Measurements from ENCODE around the gene CELF4.
A peak's percentile ranks its signal among the peaks of the same experiment; 100 is the strongest.

The CELF4 gene

GRCh38 chr18:37565101-37565976, at the start of gene CELF4:
CELF4 (minus strand) TSS chr18:37565798.
- peak; percentile 28 for DNase-seq (ENCODE audit: low spot score)

GRCh38 chr18:37613253-37613565, 47.6 kb upstream of the CELF4 start:
- no peak for DNase-seq (ENCODE audit: low spot score)

- DNase-seq (ENCODE audit: low spot score): no peak
These were observed 47.1 kb upstream of the CELF4 start for GRCh38 chr18:37612524-37613252.

GRCh38 chr18:37611614-37612279, 46.1 kb upstream of the CELF4 start:
- no peak for DNase-seq (ENCODE audit: low spot score)

GRCh38 chr18:37608876-37609275, 43.3 kb upstream of the CELF4 start:
- no peak for DNase-seq (ENCODE audit: low spot score)

GRCh38 chr18:37607281-37607680, 41.7 kb upstream of the CELF4 start:
- DNase-seq (ENCODE audit: low spot score): no peak

GRCh38 chr18:37604032-37604431, 38.4 kb upstream of the CELF4 start:
- DNase-seq (ENCODE audit: low spot score): no peak

GRCh38 chr18:37598966-37599896, 33.6 kb upstream of the CELF4 start:
- DNase-seq (ENCODE audit: low spot score): no peak

- DNase-seq (ENCODE audit: low spot score): no peak
These were observed 32.8 kb upstream of the CELF4 start for GRCh38 chr18:37598396-37598795.

GRCh38 chr18:37590346-37590745, 24.7 kb upstream of the CELF4 start:
- no peak for DNase-seq (ENCODE audit: low spot score)

- DNase-seq (ENCODE audit: low spot score): no peak
These were observed 22.7 kb upstream of the CELF4 start for GRCh38 chr18:37588289-37588688.

- DNase-seq (ENCODE audit: low spot score): no peak
These were observed 21.1 kb upstream of the CELF4 start for GRCh38 chr18:37586656-37587225.

GRCh38 chr18:37584952-37585695, 19.5 kb upstream of the CELF4 start:
- DNase-seq (ENCODE audit: low spot score): no peak

GRCh38 chr18:37584217-37584616, 18.6 kb upstream of the CELF4 start:
- no peak for DNase-seq (ENCODE audit: low spot score)

GRCh38 chr18:37582261-37582660, 16.7 kb upstream of the CELF4 start:
- DNase-seq (ENCODE audit: low spot score): no peak

- peak; percentile 26 for DNase-seq (ENCODE audit: low spot score)
These were observed 13.4 kb upstream of the CELF4 start for GRCh38 chr18:37578886-37579513.

GRCh38 chr18:37578182-37578678, 12.6 kb upstream of the CELF4 start:
- DNase-seq (ENCODE audit: low spot score): no peak

- no peak for DNase-seq (ENCODE audit: low spot score)
These were observed 11.5 kb upstream of the CELF4 start for GRCh38 chr18:37577051-37577611.

- DNase-seq (ENCODE audit: low spot score): no peak
These were observed 10.0 kb upstream of the CELF4 start for GRCh38 chr18:37575646-37576045.

GRCh38 chr18:37574113-37574512, 8.5 kb upstream of the CELF4 start:
- DNase-seq (ENCODE audit: low spot score): no peak
